GM13977 (cell line): ENCODE measurements around the gene PRSS2.

ENCODE experiments used
- DNase-seq: peaks from one replicate; pipeline ENCODE4 v3.0.0; 2012; ENCODE audit warnings: low spot score
- CTCF ChIP-seq: IDR thresholded peaks from 2 replicates; pipeline ENCODE4 v1.5.1; 2012; ENCODE audit warnings: mild to moderate bottlenecking, control low read depth; ENCODE audit not compliant: insufficient read depth; ENCODE audit errors: extremely low read depth, missing control alignments
- in situ Hi-C: fragments of 300-500 bp; cut with MboI; formaldehyde crosslinking; loops from one replicate; pipeline ENCODE4 v1.12.0; 2022; ENCODE audit warnings: low sequenced_read_pairs, low pct_unique_long_range_greater_than_20kb, mixed read lengths, inconsistent platforms; ENCODE audit not compliant: unreplicated experiment

Gene PRSS2

GRCh38 chr7:142803901-142804300, 33.1 kb downstream of the PRSS2 start:
- in situ Hi-C loops = no loop called here
- no peak for TF ChIP-seq CTCF
- no peak for DNase-seq

- no peak for TF ChIP-seq CTCF
- DNase-seq = no peak
- in situ Hi-C loops = no loop called here
These were observed 34.0 kb downstream of the PRSS2 start for GRCh38 chr7:142804728-142805207.

GRCh38 chr7:142805350-142806021, 34.7 kb downstream of the PRSS2 start:
- DNase-seq = no peak
- TF ChIP-seq CTCF = no peak
- in situ Hi-C loops = no loop called here

- in situ Hi-C loops = no loop called here
- no peak for DNase-seq
- no peak for TF ChIP-seq CTCF
These were observed 35.2 kb downstream of the PRSS2 start for GRCh38 chr7:142806022-142806356.

DNA sequence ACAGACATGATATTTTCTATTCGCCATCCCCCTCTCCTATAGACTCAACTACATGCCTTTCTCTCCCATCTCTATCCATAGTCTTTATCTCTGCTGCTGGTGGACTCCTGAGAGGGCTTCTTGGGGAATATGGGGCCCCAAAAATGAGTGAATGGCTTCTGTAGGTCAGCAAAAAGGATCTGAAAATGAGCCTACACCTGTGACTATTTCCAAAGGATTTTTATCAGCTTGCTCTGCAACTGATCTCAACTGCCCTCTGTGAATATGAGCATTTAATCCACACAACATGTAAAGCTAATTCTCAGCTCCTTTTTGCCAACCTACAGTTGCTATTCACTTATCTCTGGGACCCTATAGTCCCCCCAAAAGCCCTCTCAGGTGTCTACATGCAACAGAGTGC, 36.2 kb downstream of the PRSS2 start:
- no peak for DNase-seq
- no peak for TF ChIP-seq CTCF
- in situ Hi-C loops = no loop called here

DNA sequence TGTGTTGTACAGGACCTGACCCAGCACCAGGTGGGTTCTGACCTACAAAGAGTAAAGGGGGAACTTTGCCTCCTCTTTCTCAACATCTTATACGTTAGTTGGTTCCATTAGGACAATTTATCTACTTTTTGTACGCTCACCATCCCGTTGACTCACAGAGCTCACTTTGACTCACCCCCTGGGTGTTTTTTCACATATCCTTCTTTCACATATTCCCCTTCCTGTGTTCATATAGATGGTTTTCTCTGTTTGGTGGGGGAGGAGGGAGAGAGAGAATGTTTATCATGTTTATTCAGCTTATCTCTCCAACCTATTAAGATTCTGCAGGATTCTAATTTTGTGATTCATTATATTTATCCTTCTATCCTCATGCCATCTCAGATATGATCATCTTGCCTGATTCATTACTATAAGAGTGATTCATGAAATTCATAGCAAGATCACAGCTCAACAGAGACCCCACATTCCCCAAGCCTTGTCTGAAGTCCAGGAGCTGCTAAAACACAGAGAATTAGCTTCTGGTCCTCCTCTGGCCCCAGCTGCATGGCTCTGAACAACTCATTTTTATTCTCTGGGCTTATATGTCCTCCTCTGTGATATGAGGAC, 37.2 kb downstream of the PRSS2 start:
- in situ Hi-C loops = no loop called here
- no peak for TF ChIP-seq CTCF
- DNase-seq = no peak
